Activated CD8-positive, alpha-beta memory T cell treated with anti-CD3 and anti-CD28 coated beads, Interleukin-2, amount 50 U/mL, for 4 hours (primary cell): Measurements from ENCODE around the gene CEP19.
"Not testable (repeated sequence)": the region's sequence is repeated elsewhere in the genome, so short reads cannot be mapped to it uniquely, and the experiment has no call there.

ENCODE experiments used
- DNase-seq: peaks from one replicate; pipeline ENCODE4 v3.0.0-alpha.2; 2020

The CEP19 gene, protein sequence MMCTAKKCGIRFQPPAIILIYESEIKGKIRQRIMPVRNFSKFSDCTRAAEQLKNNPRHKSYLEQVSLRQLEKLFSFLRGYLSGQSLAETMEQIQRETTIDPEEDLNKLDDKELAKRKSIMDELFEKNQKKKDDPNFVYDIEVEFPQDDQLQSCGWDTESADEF

DNA sequence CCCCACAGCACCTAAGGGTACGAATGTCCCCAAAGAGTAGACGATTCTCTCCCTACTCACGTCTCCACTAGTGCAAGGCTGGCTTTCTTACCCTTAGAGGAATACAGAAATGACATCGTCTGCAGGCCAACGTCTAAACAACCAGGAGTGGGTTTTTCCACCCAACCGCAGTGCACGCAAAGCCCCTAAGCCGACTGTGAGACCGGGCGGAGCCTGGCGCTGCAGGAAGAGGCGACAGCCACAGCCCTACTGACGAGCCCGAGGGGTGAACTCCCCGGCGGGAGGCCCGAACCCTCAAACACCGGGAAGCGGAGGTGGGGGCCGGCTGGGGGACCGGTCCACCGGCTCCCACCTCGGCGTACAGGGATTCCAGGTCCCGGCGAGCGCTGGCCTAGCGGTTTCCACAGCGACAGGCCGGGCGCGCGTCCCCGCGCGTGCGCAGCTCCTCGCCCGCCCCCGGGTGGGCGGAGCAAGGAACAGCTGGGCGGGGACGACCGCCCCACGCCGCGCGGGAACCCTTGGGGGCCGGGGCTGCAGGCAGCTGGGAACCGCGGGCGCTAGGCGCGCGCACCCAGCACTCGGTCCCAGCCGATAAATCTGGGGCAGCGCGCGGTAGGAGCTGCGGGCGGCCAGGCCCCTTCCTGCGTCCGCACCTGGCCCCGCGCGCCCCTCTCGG lies at the start of gene CEP19, which contains the start of gene PIGX:
Gene CEP19 (minus strand): TSS at position 413 of the 676 bp plus-strand sequence. CDS start 3,593 bp downstream, outside the sequence.
Gene PIGX (plus strand): TSS at position 540 of the 676 bp plus-strand sequence.
- peak; percentile 87 for DNase-seq

DNA sequence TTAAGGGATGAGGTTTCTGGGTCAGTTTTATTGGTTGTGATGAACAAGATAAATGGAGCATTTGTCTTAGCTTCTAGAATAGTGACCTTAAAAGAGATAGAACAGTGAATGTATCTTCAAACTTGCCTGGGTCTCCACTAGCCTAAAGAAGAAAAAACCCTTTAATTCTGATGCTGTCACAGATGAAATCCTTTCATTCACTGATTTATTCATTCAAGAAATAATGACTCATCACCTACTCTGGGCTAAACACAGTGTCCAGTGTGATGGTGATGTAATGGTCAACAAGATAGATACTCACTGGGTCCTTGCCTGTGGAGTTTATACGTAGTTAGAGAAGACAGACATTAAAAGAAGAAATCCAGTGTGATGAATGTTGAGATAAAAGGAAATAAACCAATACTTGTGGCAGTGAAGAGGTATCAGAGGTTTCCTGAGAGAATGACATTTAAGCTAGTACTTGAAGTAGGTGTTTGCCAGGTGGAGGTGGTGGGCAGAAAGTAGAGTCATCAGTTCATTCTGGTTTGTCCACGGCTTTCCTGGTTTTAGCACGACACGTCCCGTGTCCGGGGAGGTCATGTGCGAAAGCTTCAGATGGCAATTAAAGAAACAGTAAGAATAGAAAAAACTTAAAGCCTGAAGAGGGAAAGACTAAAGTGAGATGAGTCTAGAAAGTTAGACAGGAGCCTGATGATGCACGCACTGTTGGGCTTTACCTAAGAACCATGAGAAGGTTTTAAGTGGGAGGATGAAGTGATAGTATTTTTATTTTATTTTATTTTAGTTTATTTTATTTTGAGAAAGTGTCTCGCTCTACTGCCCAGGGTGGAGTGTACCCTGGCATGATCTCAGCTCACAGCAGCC lies 46.1 kb upstream of the CEP19 start:
- no peak for DNase-seq

DNA sequence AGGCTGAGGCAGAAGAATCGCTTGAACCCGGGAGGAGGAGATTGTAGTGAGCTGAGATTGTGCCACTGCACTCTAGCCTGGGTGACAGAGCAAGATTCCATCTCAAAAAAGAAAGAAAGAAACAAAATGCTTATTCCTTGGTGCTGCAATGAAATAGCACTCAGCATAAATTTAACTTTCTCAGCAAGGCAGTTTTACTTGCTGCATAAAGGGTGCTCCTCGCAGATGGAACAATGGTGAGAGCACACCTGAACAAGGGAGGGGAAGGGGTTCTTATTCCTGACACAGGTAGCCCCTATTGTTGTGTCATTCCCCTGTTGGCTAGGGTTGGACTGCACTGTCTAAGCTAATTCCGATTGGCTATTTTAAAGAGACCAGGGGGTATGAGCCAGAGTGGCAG lies 44.7 kb upstream of the CEP19 start:
- DNase-seq: no peak

DNA sequence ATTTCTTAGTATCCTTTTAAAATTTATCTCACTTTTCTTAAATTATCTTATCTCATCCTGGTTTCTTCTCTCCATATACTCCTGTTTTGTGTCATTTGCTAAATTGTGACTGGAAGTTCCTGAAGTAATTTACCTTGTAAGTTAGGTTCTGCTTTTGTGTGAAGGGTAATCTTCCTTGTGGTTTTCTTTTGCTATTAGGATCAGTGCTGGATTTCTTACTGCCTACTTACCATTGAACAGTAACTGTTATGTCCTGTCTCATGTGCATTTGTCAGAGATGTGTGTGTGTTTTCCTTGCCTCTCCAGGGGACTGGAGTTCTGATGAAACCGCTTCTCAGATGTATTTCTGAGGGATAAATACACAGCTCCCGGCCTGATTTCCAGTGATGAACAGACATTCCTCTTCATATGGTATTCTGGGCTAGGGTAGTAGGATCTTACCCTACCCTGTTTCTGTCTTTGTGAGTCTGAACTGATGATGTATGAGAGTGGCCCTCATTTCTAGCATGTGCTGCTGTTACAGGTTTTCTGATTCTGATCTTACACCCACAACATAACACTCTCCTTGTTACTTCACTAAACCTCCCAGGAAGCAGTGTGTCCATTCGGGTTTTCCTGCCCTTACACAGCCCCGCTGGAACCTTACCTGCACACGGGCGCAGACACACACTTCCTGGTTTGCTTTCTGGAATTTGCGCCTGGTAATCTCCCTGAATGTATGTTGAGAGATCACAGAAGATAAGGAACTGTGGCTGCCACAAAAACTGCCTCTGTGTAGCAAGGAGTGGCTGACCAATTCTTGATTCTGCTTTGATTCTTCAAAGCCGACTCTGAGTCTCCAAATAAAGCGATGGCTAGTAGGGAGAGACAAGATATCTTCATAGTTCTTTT lies 42.3 kb upstream of the CEP19 start:
- no peak for DNase-seq

DNA sequence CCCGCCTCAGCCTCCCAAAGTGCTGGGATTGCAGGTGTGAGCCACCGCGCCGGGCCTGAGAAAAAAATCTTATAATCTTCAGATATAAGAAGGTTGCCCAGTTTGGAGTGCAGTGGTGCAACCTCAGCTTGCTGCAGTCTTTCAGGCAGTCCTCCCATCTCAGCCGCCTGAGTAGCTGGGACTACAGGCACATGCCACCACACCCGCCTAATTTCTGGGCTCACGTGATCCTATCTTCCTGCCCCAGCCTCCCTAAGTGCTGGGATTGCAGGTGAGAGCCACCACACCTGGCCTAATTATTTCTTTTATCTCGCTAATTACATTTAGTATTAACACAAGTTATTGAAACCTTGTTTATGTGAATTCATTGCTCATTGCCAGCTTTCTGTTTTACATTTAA lies 41.2 kb upstream of the CEP19 start:
- DNase-seq: no peak

DNA sequence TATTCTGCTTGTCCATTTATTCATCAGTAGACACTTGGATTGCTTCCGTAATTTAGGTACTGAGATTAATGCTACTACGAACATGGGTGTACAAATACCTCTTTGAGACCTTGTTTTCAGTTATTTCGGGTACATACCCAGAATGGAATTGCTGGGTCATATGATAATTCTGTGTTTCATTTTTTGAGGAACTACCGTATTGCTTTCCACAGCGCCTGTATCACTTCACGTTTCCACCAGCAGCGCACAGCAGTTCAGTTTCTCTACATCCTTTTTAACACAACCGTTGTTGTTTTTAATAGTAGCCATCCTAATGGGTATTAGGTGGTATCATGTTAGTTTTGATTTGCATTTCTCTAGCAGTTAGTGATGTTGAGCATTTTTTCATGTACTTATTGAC lies 37.1 kb upstream of the CEP19 start:
- no peak for DNase-seq

DNA sequence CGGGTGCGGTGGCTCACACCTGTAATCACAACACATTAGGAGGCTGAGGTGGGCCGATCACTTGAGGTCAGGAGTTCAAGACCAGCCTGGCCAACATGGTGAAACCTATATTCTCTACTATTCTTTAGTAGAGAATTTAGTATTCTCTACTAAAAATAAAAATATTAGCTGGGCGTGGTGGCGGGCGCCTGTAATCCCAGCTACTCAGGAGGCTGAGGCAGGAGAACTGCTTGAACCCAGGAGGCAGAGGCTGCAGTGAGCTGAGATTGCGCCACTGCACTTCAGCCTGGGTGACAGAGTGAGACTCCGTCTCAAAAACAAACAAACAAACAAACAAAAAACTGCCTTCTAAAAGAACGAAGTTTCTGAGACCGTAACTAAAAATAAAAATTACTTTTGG lies 31.5 kb upstream of the CEP19 start:
- DNase-seq: not testable (repeated sequence)

DNA sequence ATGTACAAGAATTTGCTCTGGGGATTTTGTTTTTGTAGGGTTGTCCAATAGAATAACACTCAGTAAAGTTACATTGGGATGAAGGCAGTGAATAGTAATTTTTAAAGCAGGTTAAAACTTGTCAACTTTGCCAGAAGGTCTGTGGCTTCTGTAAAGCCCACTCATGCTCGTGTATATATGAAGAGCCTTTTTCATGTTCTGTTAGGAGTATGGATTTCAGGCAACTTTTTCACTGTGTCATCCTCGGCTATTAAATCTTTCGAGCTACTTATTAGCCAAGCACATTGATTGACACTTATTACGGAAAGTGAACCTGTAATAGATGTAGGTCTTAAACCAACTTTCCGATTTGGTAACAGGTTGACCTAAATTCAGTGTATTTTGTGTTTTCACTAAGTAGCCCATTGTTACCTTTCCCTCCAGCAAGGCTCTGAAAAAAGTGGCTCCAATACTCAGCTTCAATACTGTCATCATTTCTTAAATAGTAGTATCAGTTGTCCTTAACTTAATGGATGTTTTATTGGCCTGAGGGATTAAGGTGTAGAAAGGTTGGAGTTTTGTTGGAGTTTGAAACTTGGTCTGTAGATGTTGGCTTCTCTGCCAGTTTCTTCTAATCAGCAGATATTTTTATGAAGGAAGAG lies 29.3 kb upstream of the CEP19 start:
- no peak for DNase-seq

DNA sequence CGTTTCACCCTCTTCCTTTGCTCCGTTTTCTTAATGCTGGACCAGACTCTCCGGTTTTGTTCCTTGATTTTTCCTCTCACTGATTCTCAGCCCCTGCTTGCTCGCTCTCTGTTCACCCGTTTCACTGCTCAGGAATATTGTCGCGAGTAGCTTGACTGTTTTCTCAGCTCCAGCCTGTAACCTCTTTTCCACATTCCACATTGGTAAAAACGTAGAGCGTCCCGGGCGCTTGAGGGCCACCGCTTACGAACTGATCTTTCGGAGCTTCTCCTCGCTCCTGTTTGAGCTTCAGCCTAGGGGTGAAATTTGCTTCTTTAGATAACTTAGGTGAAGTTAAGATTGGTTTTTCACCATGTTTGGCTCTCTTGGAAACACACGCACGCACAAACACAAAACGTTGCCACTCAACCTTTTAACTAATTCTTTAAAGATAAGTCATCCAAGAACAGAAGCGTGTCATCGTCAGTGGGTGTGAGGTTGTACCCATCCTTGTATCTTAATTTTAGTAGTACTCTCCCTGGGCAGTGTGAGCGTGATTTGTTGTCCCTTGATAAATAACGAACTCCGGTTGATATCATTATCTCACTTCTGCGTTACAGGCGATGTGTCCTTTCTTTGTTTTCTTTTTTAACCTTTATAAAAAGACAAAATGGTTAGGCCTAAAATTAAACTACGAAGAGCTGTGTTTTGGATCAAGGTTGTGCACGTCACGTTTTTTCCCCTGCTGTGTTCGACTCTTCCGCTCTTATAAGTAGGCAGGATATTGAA lies 28.6 kb upstream of the CEP19 start:
- peak; percentile 42 for DNase-seq

DNA sequence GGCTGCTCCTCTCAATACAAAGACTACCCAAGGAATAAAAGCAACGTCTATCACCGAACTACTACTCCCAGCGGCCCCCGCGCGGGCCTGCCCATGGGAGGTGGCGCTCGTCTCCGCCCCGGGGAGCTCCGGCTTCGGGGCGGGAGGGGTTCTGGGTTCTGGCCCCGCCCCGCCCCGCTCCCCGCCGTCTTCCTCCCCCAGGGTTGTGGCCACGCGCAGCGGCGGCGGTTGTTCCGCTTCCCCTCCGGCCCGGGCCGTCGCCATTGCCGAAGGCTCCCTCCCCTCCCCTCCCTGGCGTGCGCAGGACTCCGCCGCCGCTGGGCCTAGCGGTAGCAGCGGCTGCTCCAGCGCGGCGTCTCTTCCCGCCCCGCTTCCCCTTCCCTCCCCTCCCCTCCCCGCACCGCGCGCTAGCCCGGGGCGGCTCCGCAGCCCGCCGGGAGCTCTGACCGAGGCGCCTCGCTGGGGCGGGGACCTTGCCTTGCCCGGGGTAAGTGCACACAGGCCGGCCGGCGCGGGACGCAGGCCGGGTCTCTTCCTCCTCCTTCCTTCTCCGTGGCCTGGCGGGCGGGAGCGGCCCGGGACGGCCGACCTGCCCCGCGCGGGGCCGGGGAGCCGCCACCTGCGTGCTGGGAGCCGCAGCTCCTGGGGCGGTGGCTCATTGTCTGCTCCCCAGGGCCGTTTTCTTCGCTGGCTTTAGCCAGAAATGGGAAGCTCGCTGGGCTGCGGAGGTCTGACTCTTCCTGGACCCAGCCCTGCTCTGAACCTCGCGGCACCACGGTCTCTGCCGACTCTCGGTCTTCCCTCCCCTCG lies 27.8 kb upstream of the CEP19 start, which contains the start of gene PAK2:
Gene PAK2 (plus strand): TSS at position 187 of the 810 bp plus-strand sequence. CDS start 42,790 bp downstream, outside the sequence.
- DNase-seq: peak; percentile 92

DNA sequence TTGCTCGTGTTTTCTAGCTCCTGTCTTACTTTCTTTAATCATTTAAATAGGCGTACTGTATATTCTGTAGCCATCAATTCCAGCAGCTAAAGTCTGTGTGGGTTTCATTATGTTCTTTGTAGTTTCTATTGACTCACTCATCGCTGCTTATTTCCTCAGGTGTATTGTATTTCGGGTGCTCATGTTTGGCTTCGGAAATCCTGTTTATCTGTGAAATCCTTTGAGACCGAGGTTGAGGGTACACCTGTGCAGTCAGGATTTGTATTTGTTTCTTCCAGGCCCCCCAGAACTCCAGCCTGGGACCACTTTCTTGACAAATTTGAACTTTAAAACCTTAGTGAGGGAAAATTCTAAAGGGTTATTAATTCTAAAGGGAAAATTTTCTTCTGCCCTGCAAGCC lies 25.6 kb upstream of the CEP19 start:
- DNase-seq: no peak

DNA sequence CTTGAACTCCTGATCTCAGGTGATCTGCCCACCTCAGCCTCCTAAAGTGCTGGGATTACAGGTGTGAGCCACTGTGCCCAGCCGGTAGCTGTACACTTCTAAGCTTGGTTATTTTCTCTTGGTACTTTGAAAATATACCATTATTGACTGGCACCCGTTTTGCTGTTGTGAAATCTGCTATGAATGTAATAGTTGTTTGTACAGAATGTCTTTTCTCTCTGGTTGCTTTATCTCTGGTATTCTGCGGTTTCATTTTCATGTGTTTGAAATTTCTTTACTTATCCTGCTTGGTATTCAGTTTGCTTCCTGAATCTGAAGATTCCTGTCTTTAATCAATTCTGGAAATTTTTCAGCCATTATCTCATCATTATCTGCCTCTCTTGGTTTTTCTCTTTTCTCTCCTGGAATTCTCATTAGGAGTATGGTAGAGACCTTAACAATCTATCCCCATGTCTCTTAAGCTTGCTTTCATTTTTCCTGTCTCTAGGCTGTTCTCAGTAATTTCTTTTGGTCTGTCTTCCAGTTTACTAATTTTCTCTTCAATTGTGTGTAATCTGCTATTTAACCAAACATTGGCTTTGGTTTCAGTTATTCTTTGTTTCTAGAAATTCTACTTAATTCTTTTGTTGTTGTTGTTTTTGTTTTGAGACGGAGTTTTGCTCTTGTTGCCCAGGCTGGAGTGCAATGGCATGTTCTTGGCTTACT lies 24.8 kb upstream of the CEP19 start:
- DNase-seq: no peak

DNA sequence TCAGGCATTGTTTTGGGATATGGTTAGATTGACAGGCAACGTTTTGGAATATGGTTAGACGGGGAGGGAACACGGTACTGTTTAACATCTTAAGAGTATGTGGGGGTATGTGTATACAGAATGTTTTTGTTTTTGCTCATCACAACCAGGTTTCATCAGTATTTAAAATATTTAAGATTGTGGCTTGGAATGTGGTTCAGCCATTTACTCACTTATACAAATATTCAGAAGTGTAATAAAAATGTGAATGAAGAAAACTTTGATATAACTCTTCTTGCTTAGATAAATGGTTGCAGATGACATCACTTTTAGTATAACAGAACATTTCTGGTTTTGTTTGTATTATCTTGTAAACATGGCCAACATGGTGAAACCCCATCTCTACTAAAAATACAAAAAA lies 23.7 kb upstream of the CEP19 start:
- no peak for DNase-seq

DNA sequence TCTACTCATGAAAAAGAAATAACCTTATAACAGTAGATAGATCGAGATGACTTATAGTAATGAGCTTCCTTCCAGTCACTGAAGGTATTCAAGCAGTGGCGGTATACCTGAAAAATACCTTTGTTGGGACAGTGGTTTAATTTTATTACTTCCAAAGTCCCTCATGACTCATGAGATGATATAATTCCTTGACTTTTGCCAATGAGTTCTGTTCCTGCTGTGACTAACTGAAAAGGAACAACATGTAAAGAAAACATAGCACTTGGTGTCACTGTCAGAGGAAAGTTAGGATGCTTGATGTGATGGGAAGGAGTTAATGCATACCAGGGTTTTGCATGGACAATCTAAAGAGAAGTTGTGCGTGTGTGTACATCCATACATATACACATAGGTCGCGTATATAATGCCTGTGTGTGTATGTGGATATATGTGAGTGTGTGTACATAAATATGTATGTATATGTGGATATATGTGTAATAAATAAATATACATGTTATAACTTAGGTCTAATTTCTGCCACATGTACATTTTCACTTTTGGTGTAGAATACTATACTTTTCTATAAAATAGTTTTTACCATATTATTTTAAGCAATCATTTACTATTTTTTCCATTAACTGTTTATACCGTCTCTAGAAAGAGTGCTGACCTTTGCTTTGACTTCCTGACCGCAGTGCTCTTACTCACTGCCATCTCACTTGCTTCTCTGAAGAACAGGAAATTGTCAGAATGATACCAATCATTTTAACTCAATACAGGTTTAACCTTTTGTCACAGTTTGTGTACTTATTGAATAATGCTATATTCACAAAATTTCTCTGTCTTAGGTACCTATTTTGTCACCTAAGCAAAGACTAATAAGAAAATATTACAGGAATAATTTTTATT lies 15.0 kb upstream of the CEP19 start:
- no peak for DNase-seq

DNA sequence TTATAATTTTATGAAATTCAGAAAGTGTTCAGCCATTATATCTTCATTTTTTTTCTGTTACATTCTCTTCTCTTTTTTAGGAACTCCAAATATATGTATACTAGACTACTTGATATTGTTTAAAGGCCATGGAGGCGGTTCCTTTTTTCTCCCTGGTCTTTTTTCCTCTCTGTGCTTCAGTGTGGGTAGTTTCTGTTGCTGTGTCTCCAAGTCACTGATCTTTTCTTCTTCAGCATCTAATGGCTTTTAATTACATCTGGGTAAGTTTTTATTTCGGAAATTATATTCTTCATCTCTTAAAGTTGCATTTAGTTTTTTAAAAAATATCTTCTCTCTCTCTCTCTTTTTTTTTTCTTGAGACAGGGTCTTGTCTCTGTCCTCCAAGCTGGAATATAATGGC lies 9.0 kb upstream of the CEP19 start:
- DNase-seq: no peak

DNA sequence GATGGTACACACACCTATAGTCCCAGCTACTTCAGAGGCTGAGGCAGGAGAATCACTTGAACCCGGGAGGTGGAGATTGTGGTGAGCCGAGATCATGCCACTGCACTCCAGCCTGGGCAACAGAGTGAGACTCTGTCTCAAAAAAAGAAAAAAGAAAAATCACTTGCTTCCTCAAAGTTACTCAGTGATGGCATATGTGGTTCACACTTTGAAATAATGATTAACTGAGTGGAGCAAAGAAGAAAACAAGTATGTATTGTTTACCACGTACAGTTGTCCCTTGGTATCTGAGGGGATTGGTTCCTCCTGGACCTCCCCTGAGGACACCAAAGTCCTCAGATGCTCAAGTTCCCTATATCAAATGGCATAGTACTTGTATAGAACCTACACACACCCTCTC lies 5.1 kb upstream of the CEP19 start:
- not testable (repeated sequence) for DNase-seq

DNA sequence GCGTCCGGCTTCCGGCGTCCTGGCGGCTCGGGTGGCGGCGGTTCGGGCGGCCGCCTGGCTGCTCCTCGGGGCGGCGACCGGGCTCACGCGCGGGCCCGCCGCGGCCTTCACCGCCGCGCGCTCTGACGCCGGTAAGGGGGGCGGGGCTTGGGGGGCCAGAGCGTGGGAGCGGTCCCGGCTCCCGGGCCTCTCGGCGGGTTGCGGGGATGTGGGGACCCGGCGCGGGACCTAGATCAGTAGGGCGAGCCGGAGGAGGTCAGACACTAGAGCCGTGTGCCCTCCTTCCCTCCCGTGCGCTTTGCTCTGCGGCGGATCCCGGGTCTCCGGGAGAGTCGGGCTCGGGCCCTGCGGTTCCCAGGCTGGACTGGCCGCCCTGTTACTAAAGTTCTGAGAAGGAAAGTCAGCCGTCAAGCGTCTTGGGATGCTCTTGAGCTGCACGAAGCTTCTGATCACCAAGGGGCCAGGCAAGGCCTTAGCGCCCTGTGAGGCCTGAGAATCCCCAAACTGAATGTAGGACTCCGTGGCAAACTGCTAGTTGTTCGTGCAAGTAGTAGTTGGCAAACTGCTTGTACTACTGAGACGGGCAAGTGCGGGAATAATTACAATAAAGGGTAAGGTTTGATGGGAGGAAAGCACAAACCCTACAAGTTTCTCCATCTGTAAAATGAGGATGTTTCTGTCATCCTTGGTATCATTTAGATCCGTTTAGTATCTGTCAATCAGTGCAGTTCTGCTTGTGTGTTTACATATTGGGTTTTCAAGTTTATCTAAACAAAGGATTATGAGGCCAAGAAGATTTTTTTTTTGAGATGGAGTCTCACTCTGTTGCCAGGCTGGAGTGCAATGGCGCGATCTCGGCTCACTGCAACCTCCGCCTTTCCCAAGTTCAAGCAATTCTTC lies 714 bp upstream of the CEP19 start:
- peak; percentile 73 for DNase-seq

DNA sequence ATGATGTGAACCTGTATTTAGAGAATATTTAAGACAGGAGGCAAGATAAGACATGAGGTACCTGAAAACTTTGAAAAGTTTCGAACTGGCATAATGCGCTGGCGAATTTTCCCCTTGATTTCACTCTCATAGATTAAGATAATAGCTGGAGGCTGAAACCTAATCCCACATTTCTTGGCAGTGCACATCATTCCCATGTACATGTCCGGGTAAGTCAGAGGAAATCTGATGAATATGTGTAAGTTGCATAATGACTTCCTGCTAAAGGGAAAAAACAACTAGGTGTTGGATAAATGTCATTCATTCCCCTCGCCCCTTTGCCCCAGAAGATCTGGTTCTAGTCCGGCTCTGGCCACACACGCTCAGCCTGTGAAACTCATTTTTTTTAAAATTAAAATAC lies 3.6 kb downstream of the CEP19 start:
- DNase-seq: no peak
